MM.1S (cell line): Measurements from ENCODE around the gene MEGF11.

Experiments used
- DNase-seq: peaks from one replicate; pipeline ENCODE4 v3.0.0-alpha.2; 2015
- H2AFZ ChIP-seq: fragments of 300-600 bp; sonication (generic); 2 replicates; pipeline ENCODE4 v1.6.0; 2016; ENCODE audit warnings: antibody characterized with exemption, low read length
- H3F3A ChIP-seq: fragments of 300-600 bp; sonication (generic); 2 replicates; pipeline ENCODE4 v1.6.1; 2016; ENCODE audit warnings: mild to moderate bottlenecking, antibody characterized with exemption, low read length, moderate library complexity, mixed read lengths; ENCODE audit not compliant: insufficient read depth
- H3K27ac ChIP-seq: fragments of 300-600 bp; sonication (generic); 2 replicates; pipeline ENCODE4 v1.5.1; 2016; ENCODE audit warnings: mild to moderate bottlenecking, low read length
- H3K27me3 ChIP-seq: fragments of 300-600 bp; sonication (generic); replicated peaks from 2 replicates; pipeline ENCODE4 v1.6.0; 2016; ENCODE audit warnings: low read length; ENCODE audit not compliant: insufficient read depth
- H3K36me3 ChIP-seq: fragments of 300-600 bp; sonication (generic); replicated peaks from 2 replicates; pipeline ENCODE4 v1.6.1; 2016; ENCODE audit warnings: mild to moderate bottlenecking, low read length, mixed read lengths; ENCODE audit not compliant: insufficient read depth
- H3K4me1 ChIP-seq: fragments of 300-600 bp; sonication (generic); 2 replicates; pipeline ENCODE4 v1.6.1; 2016; ENCODE audit warnings: low read length, mixed read lengths
- H3K4me2 ChIP-seq: fragments of 300-600 bp; sonication (generic); 2 replicates; pipeline ENCODE4 v1.6.0; 2016; ENCODE audit warnings: low read depth, low read length
- H3K4me3 ChIP-seq: fragments of 300-600 bp; sonication (generic); 2 replicates; pipeline ENCODE4 v1.5.1; 2016; ENCODE audit warnings: low read length, mixed read lengths
- H3K79me2 ChIP-seq: fragments of 300-600 bp; sonication (generic); 2 replicates; pipeline ENCODE4 v1.6.1; 2016; ENCODE audit warnings: mixed run types, low read length, mixed read lengths
- H3K9ac ChIP-seq: fragments of 300-600 bp; sonication (generic); 2 replicates; pipeline ENCODE4 v1.6.1; 2016; ENCODE audit warnings: low read length, mixed read lengths
- H3K9me2 ChIP-seq: fragments of 300-600 bp; sonication (generic); replicated peaks from 2 replicates; pipeline ENCODE4 v1.6.1; 2016; ENCODE audit warnings: mild to moderate bottlenecking, low read length, mixed read lengths; ENCODE audit not compliant: insufficient read depth
- H3K9me3 ChIP-seq: fragments of 300-600 bp; sonication (generic); replicated peaks from 2 replicates; pipeline ENCODE4 v1.6.1; 2016; ENCODE audit warnings: mild to moderate bottlenecking, low read length, mixed read lengths; ENCODE audit not compliant: insufficient read depth
- H4K20me1 ChIP-seq: fragments of 300-600 bp; sonication (generic); 2 replicates; pipeline ENCODE4 v1.6.1; 2016; ENCODE audit warnings: mild to moderate bottlenecking, low read length, moderate library complexity, mixed read lengths; ENCODE audit not compliant: insufficient read depth
- EZH2 ChIP-seq: fragments of 300-600 bp; sonication (generic); optimal IDR thresholded peaks from 2 replicates; pipeline ENCODE3; 2017; ENCODE audit warnings: low read depth, mild to moderate bottlenecking, antibody characterized with exemption, low read length, mixed read lengths
- EZH2phosphoT487 ChIP-seq: fragments of 300-600 bp; sonication (generic); IDR thresholded peaks from 2 replicates; pipeline ENCODE4 v1.6.1; 2018; ENCODE audit warnings: antibody characterized with exemption, low read length
- TF ChIP-seq, protein P1 (sequence below): fragments of 300-600 bp; sonication (generic); IDR thresholded peaks from 2 replicates; pipeline ENCODE4 v1.5.1; 2016; ENCODE audit warnings: antibody characterized with exemption, low read length, mixed read lengths

MEGF11 gene

DNA sequence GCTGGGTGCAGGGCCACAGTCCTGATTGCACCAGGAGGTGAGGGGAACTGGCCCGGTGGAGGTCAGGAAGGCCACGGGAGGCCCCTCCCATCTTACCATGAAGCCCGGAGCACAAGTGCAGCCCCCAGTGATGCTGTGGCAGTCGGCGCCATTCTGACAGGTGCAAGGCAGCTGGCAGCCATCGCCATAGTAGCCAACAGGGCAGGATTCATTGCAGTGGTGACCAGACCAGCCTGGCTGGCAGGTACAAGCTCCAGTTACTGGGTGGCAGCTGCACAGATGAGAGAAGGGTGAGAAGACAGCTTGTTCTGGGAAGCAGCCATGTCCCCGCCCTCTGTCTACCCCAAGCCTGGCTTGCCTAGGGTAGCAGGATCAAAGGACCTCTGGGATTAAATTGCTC lies 296.1 kb downstream of the MEGF11 start:
- Histone ChIP-seq H3K9me2 (no peaks in the 10 kb centered on the region), H3F3A (no peaks in the 10 kb centered on the region), H3K4me3 (no peak overlapping the region), H3K27me3 (no peaks in the 10 kb centered on the region), H3K4me1 (peaks cover 22% of the 10 kb centered on the region), H4K20me1 (no peaks in the 10 kb centered on the region), H3K27ac (no peak overlapping the region), H3K9ac (no peak overlapping the region), H3K9me3 (no peaks in the 10 kb centered on the region), H3K79me2 (no peaks in the 10 kb centered on the region), H3K36me3 (no peaks in the 10 kb centered on the region), H3K4me2 (no peak overlapping the region), H2AFZ (no peak overlapping the region)
- no peak for DNase-seq
- TF ChIP-seq EZH2 (no peak), EZH2phosphoT487 (no peak)
- TF ChIP-seq, protein P1, sequence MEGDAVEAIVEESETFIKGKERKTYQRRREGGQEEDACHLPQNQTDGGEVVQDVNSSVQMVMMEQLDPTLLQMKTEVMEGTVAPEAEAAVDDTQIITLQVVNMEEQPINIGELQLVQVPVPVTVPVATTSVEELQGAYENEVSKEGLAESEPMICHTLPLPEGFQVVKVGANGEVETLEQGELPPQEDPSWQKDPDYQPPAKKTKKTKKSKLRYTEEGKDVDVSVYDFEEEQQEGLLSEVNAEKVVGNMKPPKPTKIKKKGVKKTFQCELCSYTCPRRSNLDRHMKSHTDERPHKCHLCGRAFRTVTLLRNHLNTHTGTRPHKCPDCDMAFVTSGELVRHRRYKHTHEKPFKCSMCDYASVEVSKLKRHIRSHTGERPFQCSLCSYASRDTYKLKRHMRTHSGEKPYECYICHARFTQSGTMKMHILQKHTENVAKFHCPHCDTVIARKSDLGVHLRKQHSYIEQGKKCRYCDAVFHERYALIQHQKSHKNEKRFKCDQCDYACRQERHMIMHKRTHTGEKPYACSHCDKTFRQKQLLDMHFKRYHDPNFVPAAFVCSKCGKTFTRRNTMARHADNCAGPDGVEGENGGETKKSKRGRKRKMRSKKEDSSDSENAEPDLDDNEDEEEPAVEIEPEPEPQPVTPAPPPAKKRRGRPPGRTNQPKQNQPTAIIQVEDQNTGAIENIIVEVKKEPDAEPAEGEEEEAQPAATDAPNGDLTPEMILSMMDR: no peak

DNA sequence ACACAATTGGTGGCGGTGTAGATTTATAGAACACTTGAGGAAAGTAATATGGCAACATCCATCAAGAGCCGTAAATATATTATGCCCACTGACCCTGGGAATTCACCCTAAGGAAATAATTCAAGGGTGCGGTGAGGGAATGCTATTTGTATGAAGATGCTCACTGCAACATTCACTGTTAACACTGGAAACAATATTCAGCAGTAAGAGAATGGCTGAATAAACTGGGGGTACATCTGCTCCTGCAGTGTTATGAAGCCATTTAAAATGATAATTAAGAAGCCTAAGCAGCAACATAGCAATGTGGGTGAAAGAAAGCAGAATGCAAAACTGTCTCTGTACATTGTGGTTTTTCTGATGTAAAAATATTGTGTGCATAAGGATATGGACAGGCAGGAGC lies 296.7 kb downstream of the MEGF11 start:
- Histone ChIP-seq H3K4me1 (peaks cover 22% of the 10 kb centered on the region), H3K36me3 (no peaks in the 10 kb centered on the region), H3K4me2 (no peak overlapping the region), H3F3A (no peaks in the 10 kb centered on the region), H3K9me2 (no peaks in the 10 kb centered on the region), H3K9ac (no peak overlapping the region), H3K27ac (no peak overlapping the region), H4K20me1 (no peaks in the 10 kb centered on the region), H3K79me2 (no peaks in the 10 kb centered on the region), H3K9me3 (no peaks in the 10 kb centered on the region), H3K27me3 (no peaks in the 10 kb centered on the region), H2AFZ (no peak overlapping the region), H3K4me3 (no peak overlapping the region)
- DNase-seq: no peak
- TF ChIP-seq, protein P1: no peak

DNA sequence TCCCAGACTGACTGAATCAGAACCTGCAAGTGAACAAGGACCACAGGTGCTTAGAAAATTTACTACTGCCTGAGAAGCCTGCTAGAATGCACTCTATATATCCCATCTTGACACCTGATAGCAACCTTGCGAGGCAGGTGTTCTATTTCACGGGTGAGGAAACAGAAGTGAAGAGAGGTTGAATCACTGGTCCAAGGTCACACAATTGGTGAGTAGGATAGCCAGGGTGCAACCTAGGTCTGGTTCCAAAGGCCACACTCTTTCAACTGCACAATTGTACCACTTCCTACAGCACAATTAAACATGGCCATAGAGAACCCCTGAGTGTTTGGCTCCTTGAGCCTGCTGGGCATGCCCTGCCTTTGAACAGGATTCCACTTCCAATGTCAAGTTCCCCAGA lies 297.2 kb downstream of the MEGF11 start:
- Histone ChIP-seq H3K9me2 (no peaks in the 10 kb centered on the region), H3K27me3 (no peaks in the 10 kb centered on the region), H2AFZ (no peak overlapping the region), H3K9me3 (no peaks in the 10 kb centered on the region), H3K27ac (no peak overlapping the region), H3F3A (no peaks in the 10 kb centered on the region), H4K20me1 (no peaks in the 10 kb centered on the region), H3K79me2 (no peaks in the 10 kb centered on the region), H3K4me1 (peaks cover 22% of the 10 kb centered on the region), H3K4me3 (no peak overlapping the region), H3K4me2 (no peak overlapping the region), H3K9ac (no peak overlapping the region), H3K36me3 (no peaks in the 10 kb centered on the region)
- TF ChIP-seq EZH2: no peak
- TF ChIP-seq EZH2phosphoT487: no peak
- TF ChIP-seq, protein P1: no peak
- DNase-seq: no peak
